CD4-positive, alpha-beta T cell treated with Interleukin-1 beta for 1 hour (primary cell): Measurements from ENCODE around the gene CHD5.

Experiments used
- DNase-seq, 2 donors: peaks; one replicate each; pipeline ENCODE4 v3.0.0-alpha.2; 2020 to 2022

The CHD5 gene

DNA sequence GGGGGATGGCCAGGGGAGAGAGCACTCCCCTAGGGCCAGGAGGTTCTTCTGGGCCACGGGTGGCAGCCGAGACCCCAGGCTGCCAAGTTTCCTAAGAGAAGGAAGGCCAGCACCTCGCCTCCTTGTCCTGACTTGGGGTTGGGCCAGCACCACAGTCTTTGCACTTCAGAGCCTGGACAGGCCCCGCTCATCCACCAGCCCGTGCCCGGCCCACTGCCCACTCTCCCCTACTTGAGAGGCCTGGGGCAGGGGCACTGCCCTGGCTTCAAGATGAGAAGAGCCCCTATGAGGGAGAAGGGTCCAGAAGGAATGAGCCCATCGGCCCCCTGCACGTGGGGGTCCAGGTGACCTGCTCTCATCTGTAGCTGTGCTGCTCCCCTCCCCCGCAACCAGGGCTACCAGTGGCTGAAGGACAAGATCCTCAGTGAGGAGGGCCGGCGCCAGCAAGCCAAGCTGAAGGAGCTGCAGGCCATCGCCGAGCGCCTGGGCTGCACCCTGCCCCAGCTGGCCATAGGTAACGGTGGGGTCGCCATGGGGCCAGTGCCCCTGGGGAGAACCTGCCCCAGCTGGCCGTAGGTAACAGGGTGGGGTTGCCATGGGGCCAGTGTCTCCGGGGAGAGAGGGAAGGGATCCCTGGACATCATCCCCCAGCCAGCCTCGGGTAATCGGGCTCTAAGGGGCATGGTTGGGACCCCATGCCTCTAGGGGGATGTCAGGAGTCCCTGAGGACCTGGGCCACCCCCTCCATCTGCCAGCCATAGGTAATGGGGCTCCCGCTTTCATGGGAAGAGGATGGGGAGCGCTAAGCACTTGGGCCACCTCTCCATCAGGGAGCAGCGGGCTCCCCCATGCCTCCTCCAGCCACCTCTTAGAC lies 83.6 kb downstream of the CHD5 start:
- DNase-seq: no peak

DNA sequence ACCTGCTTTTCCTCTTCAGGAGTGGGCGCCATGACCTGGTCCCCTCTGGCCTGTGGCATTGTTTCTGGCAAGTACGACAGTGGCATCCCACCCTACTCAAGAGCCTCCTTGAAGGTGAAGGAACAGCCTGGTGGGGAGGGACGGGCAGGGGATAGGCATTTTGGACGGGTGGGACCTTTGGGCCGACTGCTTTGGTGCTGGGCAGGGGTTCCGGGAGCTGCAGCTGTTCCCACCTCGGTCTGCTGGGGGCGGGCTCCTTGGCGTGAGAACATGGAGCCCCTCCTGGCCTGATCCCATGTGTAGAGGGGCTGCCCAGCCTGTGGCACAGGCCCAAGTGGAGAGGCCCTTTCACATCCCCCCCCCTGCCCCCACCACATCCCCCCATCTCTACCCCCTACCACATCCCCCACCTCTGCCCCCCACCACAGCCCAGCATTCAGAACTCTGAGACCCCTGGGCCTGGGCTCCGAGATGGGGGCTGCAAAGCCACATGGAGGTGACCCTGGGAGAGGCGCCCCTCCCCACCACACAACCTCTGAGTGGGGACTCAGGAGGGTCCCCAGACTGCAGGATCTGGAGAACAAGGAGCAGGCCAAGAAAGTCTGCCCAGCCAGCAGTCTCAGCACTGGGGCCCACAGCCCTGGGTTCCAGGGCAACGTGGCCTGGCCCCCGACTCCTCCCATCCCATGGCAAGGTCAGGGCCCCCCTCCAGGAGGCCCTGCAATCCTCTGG lies 84.4 kb downstream of the CHD5 start:
- DNase-seq: no peak

DNA sequence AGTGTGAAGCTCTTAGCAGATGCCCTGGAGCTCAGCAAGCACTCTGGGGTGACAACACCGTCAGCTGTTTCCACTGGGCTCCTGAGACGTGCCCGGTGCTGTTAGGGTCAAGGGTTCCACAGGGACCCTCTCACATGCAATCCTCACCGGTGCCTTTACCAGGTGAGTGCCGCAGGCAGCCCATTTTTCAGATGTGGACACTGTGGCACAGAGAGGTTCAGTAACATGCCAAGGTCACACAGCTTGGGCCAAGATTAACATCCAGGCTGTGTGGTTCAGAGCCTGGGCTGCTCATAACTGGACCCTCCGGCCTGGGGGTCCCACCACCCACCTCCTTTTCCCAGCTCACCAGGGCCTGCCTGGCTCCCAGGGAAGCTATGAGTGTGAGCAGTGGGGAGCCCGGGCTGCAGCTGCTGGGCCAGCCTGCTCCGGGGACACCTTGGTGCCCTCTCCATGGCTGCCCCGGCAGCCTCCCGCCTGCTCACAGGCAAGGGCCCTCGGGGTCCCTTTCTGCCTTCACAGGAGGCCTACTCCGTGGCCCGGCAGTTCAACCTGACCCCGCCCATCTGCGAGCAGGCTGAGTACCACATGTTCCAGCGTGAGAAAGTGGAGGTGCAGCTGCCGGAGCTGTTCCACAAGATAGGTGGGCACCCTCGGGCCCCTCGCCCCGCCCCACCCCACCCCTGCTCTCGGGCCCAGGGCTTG lies 85.2 kb downstream of the CHD5 start:
- DNase-seq: no peak

DNA sequence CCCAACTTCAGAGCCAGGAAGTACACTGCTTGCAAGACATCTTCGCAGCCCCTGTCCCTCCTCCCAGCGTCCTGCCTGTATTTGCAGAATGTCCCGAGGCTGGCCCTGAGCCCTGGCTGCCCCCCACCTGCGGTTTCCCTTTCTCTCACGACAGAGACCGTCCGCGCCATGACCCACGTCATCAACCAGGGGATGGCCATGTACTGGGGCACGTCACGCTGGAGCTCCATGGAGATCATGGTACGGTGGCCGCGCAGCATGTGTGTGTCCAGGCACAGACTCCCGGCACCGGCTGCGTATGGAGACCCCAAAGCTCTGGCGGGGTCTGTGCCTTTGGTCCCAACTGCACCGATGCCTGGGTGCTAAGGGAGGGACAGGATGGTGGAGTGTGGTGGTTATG lies 85.9 kb downstream of the CHD5 start:
- no peak for DNase-seq

DNA sequence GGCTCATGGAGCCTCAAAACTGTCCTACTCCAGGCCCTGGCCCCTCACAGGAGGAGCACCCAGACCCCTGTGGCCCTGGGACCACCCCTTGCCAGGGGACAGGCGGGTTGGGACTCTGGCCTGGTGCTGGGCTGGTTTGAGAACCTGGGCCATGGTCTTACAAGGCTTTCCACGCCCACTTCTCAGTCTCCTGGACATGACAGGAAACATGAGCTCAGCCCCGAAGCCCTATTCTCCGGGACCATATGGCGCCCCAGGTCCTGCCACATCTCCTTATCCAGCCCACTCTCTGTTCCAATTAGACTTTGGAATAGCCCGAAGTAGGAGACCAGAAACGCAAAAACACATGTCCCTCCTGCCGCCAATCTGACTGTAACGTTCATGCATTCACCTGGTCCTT lies 86.5 kb downstream of the CHD5 start:
- DNase-seq: no peak

DNA sequence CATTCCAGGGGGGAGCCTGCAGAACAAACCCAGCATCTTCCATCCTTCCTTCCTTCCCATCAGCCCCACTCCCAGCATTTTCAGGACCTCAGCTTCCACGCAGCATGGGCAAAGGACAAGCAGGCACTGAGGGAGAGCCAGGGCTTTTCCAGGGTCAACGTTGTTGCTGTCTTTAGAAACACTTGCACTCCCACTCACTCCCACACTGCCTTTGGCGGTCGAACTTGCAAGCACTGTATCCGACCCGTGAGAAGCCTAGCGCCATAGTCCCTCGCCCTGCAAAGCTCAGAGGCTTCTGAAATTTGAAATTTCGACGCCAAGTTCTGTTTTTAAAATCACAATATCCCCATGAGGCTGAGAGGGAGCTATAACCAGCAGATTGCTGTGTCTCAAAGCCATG lies 87.0 kb downstream of the CHD5 start:
- DNase-seq: no peak

DNA sequence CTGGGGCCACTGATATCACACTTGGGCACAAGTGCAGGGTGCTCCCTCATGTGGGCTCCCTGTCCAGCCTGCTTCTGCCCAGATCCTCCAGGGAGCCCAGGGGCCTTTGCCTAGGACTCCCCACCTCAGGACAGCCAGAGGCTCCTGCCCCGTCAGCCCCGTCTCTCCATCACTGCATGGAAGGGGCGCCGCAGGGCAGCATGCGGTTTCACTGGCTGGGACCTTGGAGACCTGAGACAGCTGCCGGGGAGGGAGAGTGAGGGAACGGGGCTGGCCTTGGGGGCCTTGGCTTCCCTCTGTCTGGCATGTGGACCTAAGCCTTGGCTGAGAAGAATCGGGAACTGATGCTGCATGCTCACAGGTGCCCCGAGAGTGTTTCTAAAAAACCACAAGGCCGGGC lies 87.9 kb downstream of the CHD5 start:
- DNase-seq: no peak

DNA sequence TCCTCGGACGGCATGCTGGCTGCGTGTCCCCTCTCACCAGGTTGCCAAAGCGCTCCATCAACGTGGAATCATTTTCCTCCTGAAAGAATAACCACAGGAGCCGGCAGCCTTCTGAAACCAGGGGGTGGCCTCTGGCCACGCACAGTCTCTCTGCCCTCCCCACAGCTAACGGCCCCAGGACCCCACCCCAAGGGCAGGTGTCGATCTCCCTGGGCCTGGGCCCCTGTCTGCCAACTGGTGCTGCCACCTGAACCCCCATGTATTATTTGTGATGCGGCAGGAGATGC lies 88.4 kb downstream of the CHD5 start:
- no peak for DNase-seq

DNA sequence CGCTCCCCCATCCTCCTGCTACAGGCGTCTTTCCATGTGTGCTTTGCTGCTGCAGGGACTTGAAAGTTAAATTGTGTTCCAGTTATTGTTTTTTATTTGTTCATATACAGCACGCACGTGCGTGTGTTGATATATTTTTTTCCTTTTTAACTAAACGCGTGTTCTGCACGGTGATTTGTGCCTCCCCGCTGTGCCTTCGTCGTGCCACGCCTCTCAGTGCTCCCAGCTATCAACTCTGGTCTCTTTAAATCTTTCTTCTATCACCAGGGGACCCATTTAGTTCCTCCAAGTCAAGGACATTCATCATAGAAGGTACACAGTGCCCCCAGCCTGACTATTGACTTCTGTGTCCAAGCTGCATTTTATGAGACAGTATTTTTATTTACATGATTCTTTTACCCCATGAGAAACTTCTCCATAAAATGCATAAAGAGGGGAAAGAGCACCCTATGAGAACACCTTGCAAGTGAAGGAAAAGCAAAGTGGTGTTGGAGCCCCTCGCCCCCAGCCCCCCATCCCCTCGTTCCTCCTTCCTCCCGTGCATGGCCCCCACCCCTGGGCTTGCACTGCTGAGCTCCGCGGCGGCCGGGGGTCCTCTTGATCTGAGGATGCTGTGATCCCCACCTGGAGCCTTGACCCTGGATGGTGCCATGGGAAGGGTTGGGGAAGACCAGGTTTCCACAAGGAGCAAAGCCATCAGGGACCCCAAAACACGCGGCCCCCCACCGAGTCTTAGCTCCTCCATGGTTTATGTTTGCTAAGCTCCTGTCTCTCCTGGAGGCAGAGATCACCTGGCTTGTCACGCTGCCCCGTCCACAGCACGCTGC lies 88.9 kb downstream of the CHD5 start:
- no peak for DNase-seq

DNA sequence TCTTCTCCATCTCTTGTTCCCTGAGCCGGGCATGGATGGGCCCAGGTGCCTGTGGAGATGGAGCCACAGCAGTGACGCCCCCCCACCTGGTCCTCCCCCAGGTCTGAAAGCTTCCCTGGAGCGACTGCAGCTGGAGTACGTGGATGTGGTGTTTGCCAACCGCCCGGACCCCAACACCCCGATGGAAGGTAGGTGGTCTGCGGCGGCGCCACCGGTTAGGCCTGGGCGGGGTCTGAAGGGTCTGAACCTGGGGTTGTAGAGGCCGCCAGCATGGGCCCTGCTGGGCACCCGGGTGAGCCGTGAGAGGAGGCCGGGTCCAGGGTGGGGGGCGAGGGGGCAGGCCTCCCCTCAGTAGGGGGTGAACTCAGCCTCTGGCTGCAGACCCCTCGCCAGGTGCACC lies 89.8 kb downstream of the CHD5 start:
- no peak for DNase-seq

DNA sequence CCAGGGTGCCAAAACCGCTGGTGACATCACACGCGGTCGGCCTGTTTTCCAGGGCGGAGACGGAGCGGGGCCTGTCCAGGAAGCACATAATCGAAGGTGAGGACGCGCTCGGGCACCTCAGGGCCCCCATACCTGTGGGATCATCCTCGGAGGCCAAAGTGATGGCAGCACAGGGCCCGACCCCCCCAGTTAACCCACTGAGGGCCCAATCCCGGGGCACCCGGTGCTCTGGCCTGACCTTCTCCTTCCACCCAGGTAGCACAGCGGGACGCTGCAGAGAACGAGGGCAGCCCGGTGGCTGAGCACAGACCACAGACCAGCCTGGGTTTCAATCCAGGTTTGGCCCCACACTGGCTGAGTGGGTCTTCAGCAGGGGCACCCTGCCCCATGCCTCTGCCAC lies 91.2 kb downstream of the CHD5 start:
- DNase-seq: no peak

DNA sequence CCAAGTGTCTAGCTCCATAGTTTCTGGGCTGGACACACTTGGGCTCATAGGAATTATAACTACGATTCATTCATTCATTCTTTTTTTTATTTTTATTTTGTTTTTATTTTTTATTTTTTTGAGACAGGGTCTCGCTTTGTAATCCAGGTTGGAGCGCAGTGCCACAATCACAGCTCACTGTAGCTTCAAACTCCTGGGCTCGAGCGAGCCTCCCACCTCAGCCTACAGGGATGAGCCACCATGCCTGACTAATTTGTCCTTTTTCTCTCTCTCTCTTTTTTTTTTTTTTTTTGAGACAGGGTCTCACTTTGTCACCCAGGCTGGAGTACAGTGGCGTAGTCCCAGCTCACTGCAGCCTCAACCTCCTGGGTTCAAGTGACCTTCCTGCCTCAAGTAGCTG lies 92.2 kb downstream of the CHD5 start:
- no peak for DNase-seq

DNA sequence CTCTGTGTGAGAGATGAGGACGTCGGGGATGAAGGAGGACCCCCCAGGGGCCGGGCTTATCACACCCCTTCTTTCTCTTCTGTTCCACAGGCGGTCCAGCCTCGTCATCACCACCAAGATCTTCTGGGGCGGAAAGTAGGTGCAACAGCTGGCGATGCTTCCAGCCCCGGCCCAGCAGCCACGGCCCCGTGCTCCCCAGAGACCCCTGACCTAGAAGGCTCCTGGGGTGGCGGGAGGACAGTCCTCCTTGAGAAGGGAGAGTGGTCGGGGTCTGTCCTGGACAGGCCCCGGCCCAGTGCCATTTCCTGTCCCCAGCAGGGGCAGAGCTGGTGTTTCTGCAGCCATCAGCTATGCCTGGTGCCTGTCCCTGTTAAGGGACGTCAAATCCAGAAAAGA lies 92.7 kb downstream of the CHD5 start:
- DNase-seq: no peak

DNA sequence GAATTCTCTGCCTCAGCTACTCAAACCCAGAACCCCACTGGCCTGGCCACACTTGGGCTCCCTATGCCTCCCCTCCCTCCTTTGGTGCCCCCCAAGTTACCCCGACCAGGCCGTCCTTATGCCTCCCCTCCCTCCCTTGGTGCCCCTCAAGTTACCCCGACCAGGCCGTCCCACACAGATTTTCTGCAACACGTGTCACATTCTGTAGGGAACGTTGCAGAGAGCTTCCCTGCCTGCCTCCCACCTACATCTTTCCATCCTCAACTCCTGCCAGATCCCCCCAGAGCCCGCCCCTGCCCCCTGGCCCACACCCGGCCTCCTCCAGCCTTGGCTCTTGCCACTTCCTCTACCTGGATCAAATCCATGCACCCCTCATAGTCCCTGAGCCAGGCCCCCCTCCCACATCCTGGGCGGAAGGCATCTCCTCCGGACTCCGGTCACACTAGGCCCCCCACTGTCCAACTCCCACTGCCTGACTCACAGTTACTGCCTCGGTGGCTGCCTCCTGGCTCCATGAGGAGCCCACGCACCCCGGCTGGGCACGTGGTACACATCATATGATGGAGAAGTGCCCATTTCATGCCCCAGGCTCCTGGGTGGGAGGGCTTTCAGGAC lies 93.3 kb downstream of the CHD5 start:
- no peak for DNase-seq

DNA sequence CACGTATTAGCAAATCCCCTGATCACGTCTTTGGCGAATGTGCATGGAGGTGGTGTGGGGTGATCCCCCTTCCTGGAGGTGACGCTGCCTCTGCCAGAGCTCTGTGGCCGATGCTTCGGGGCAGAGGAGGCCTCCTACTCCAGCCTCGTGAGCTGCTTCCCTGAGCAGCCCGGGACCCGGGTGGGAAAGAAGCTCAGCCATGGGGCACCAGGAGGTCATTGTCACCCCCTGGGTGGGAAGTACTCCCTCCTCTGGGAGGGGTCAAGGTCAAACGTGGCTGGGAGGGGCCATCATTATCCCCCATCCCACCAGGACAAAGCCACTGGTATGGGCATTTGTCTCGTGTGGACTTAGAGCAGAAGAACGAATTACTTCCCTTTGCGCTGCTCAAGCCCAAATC lies 93.8 kb downstream of the CHD5 start:
- DNase-seq: no peak

DNA sequence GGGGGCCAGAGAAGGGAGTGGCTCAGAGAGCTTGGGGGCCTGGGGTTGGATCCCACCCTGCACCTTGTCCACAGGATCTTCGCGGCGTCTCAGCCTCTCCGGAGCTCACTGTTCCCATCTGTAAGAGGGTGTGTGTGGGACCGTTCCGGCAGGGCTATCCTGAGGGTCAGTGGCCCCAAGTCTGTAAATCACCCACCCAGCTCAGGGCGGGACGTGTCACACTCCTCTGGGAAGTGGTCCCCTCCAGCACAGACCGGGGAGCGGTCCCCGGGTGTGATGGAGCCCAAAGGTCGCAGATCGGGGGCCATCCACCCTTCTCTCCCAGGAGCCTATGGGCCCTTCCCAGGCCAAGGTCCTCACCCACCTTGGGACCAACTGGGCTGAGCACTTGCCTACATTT lies 94.5 kb downstream of the CHD5 start:
- no peak for DNase-seq

DNA sequence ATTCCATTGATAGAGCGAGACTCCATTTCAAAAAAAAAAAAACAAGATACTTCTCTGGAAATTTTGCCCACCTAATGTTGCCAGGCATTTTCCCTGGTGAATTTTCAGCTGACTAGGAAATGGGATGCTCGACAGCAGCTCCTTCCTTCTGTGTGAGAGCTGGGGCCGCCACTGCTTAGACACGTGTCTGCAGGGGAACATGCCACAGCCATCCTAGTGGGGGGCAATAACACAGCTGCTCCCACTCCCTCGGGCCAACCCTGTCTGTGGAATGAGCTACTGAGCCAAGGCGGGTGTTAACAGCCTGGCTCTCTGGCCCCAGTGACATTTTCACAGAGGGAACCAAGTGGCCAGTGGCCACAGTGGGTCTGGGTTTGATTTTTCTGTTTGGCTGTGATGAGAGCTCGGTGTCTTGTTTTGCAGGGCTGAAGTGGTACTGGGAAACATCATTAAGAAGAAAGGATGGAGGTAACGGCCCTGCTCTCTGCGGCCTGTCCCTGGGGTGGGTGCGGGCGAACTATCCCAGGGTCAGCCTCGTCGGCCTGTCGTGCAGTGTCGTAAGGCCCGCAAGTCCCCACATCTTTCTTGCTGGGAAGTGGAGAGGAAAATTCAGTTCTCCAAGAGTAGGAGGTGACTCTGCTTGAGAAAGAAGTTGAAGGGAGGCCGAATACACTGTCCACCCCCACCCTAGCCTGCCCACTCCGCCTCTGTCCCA lies 95.2 kb downstream of the CHD5 start:
- DNase-seq: no peak

DNA sequence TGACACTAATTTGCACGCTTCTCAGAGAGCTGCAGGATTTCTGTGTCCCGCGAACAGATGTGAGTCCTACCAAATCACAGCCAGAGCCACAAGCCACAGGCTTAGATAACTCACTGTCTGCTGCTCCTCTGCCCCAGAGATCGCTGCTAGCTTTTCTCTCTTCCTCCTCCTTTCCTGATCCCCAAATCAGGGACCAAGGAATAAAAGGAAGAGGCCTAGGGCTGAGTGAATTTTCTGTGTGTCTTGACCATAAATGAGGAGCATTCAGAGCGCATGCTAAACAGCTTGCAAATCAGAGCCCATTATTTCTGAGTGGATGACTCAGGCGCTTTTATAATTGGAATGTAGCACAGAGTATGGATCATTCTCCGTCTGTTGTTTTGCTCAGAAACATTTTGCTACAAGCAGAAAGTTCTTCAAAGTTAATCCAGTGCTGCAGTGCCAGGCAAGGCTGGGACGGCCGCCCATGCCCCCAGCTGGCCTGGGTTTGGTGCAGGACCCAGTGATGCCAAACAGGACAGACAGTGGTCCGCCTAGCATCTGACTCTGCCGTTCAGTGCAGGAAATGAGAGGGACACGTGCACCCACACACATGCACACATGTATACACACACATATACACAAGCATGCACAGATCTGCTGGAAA lies 96.2 kb downstream of the CHD5 start:
- DNase-seq: no peak

DNA sequence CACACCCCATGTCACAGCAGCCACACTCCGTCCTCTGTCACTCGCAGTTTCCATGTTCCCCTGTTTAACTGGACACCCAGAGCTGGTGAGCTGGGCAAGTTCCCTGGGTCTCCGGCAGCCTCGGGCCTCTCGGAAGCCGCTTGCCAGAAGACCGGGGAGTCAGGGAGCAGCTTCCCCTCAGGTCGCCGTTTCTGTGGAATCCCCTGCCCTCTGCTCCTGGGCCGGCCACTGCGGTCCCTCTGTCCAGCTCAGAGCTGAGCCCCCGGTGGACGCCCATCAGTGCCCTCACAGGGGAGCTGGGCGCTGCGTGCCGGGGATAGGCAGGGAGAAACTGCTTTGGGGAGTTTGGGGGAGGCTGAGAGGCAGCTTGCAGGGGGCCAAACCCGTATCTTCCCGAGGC lies 96.7 kb downstream of the CHD5 start:
- no peak for DNase-seq

DNA sequence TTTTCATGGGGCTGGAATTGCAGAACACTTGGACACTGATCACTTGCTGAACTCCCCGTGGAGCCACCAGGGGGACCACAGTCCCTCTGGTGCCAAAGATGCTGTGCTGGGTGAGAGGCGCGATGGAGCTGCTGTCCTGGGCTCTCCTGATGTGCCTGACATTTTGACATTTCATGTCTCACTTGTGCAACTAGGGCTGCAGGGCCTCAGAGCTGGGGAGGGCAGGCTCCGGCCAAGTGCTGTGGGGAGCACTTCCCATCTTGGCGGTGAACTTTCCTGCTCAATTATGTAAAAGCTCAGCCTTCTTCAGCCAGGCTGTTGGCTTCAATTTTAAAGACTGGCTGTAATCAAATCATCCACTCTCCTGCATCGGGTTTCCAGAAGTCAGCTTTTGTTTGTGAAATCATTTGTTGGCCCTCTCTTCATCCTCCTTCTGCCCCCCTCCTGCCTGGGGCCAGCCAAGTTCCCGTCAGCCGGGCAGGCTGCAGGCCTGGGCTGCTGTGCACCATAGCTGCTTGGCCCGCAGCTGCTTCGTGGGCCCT lies 97.6 kb downstream of the CHD5 start:
- DNase-seq: no peak

DNA sequence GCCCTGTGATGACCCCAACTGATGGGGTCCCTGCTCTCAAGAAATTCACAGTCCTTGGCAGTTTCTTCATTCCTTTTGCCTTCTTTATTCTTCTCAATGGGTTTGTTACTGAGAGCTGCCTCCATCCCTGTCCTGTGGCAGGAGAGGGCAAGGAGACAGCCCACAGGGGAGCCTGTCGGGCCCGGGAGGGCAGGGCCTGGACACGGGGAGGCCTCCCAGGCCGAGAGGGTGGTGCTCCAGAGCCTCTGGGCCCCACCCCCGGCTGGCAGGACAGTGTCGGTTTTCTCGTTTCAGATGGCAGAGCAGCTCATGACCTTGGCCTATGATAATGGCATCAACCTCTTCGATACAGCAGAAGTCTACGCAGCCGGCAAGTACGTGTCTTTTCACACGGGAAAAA lies 98.2 kb downstream of the CHD5 start:
- no peak for DNase-seq
